Hepatocyte (in vitro differentiated cells): ENCODE measurements around the gene PNMA1. TPM values are rescaled to one million over a fixed set of nuclear protein-coding genes. Genes with fewer than 3 reads are reported as not detected.

ENCODE experiments used
- DNase-seq: peaks from one replicate; pipeline ENCODE4 v3.0.0-alpha.2; 2016; ENCODE audit warnings: low spot score
- H2AFZ ChIP-seq: fragments of 200-600 bp; sonication (generic); 2 replicates; pipeline ENCODE4 v1.6.0; 2016; ENCODE audit warnings: antibody characterized with exemption, mild to moderate bottlenecking
- H3K27ac ChIP-seq: fragments of 200-600 bp; sonication (generic); 2 replicates; pipeline ENCODE4 v1.5.1; 2016; ENCODE audit warnings: mild to moderate bottlenecking
- H3K27me3 ChIP-seq: fragments of 200-600 bp; sonication (generic); 2 replicates; pipeline ENCODE4 v1.6.1; 2016
- H3K36me3 ChIP-seq: fragments of 200-600 bp; sonication (generic); replicated peaks from 2 replicates; pipeline ENCODE4 v1.5.1; 2016; ENCODE audit warnings: low read depth; ENCODE audit not compliant: insufficient read depth
- H3K4me1 ChIP-seq: fragments of 200-600 bp; sonication (generic); 2 replicates; pipeline ENCODE4 v1.5.1; 2016; ENCODE audit warnings: mild to moderate bottlenecking, moderate library complexity; ENCODE audit not compliant: insufficient read depth
- H3K4me2 ChIP-seq: fragments of 200-600 bp; sonication (generic); 2 replicates; pipeline ENCODE4 v1.6.0; 2016
- H3K4me3 ChIP-seq: fragments of 200-600 bp; sonication (generic); 2 replicates; pipeline ENCODE4 v1.5.1; 2016; ENCODE audit warnings: mild to moderate bottlenecking
- H3K79me2 ChIP-seq: fragments of 200-600 bp; sonication (generic); 2 replicates; pipeline ENCODE4 v1.6.0; 2017; ENCODE audit warnings: mild to moderate bottlenecking
- H3K9me2 ChIP-seq: fragments of 200-600 bp; sonication (generic); replicated peaks from 2 replicates; pipeline ENCODE4 v1.6.0; 2017; ENCODE audit warnings: mild to moderate bottlenecking; ENCODE audit not compliant: insufficient read depth
- H3K9me3 ChIP-seq: fragments of 200-600 bp; sonication (generic); 2 replicates; pipeline ENCODE4 v1.5.1; 2016; ENCODE audit warnings: low read depth, mild to moderate bottlenecking
- H4K20me1 ChIP-seq: fragments of 200-600 bp; sonication (generic); 2 replicates; pipeline ENCODE4 v1.6.0; 2016; ENCODE audit warnings: mild to moderate bottlenecking; ENCODE audit not compliant: insufficient read depth, poor library complexity, severe bottlenecking
- CTCF ChIP-seq: fragments of 200-600 bp; sonication (generic); IDR thresholded peaks from 2 replicates; pipeline ENCODE4 v1.5.1; 2016; ENCODE audit warnings: antibody characterized with exemption, mild to moderate bottlenecking; ENCODE audit not compliant: poor library complexity
- EZH2 ChIP-seq: fragments of 200-600 bp; sonication (generic); IDR thresholded peaks from 2 replicates; pipeline ENCODE4 v1.6.1; 2016; ENCODE audit warnings: antibody characterized with exemption, mild to moderate bottlenecking, borderline replicate concordance
- EZH2phosphoT487 ChIP-seq: fragments of 200-600 bp; sonication (generic); IDR thresholded peaks from one replicate; pipeline ENCODE4 v1.6.1; 2018; ENCODE audit warnings: antibody characterized with exemption, mild to moderate bottlenecking, low read depth, moderate library complexity; ENCODE audit not compliant: unreplicated experiment, severe bottlenecking
- WGBS: methylation state at CpG from one replicate; pipeline ENCODE4 v1.1.6; 2016; ENCODE audit warnings: low lambda C conversion rate; ENCODE audit errors: missing lambda C conversion rate; 5-methylcytosine and 5-hydroxymethylcytosine counted together
- polyA plus RNA-seq: library from polyadenylated mRNA; unstranded; fragments of >200 nt; fragmentation: Nextera tagmentation; extraction: Ambion mirVana; gene quantifications from 2 replicates; pipeline ENCODE4 v1.2.1, GENCODE V29; 2016
- total RNA-seq: library from RNA; depleted of rRNA; stranded (reverse); fragments of >200 nt; gene quantifications from 2 replicates; pipeline ENCODE4 v1.2.3, GENCODE V29; 2014

Gene PNMA1
- total and polyA plus RNA-seq, 2 experiments from 2014 or later: 27.3 to 45.7 TPM

- H3K4me3 ChIP-seq: no peak overlapping the region
- H3K9me3 ChIP-seq: no peaks in the 10 kb centered on the region
- WGBS: 93% methylated on average over 21 of the region's 21 CpGs
- H4K20me1 ChIP-seq: peaks cover 60% of the 10 kb centered on the region
- H3K79me2 ChIP-seq: peaks cover 88% of the 10 kb centered on the region
- peaks cover 45% of the 10 kb centered on the region for H3K4me1 ChIP-seq
- TF ChIP-seq CTCF: no peak
- no peak for TF ChIP-seq EZH2
- TF ChIP-seq EZH2phosphoT487: no peak
- no peaks in the 10 kb centered on the region for H3K27me3 ChIP-seq
- H3K27ac ChIP-seq: peak overlapping the region; percentile 94
- H2AFZ ChIP-seq: no peak overlapping the region
- H3K36me3 ChIP-seq: no peaks in the 10 kb centered on the region
- H3K4me2 ChIP-seq: no peak overlapping the region
- no peaks in the 10 kb centered on the region for H3K9me2 ChIP-seq
- peak; percentile 15 for DNase-seq
Observed at GRCh38 chr14:73739174-73739898, 25.2 kb upstream of the PNMA1 start.

DNA sequence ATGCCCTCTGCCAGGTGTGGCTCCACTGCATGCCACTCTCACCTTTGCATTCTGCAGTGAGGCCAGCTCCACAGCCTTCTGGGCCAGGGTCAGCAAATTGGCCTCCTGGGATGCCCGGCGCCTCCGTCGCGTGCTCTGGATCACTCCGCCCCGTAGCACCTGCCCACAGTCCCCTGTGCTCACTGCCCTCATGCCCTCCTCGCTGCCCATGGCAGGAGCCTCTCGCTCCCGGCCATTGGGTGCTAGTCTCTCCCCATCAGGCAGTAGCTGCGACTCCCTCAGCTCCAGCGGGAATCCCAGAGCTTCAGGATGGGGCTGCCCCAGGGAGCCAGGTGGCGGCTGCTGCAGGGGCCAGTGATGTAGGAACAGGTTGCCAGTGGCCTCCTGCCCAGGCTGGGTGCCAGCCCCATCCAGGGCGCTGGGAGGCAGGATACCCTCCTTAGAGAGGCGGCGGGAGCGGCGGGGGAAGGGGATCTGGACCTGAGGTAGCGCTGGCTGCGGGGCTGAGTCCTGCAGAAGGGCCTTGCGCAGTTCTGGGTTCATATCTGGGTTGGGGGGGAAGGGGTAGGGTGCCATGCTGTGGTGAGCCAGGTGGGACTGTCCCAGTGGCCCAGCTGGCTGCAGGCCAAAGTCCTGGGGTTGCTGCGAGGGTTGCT is 24.5 kb upstream of the PNMA1 start:
- H2AFZ ChIP-seq: no peak overlapping the region
- no peak overlapping the region for H3K27ac ChIP-seq
- H3K9me2 ChIP-seq: no peaks in the 10 kb centered on the region
- H3K27me3 ChIP-seq: no peaks in the 10 kb centered on the region
- WGBS: over 99% methylated on average over 21 of the region's 22 CpGs
- H3K4me1 ChIP-seq: peaks cover 38% of the 10 kb centered on the region
- no peak overlapping the region for H3K4me3 ChIP-seq
- peaks cover 85% of the 10 kb centered on the region for H3K79me2 ChIP-seq
- no peak overlapping the region for H3K4me2 ChIP-seq
- no peaks in the 10 kb centered on the region for H3K9me3 ChIP-seq
- TF ChIP-seq CTCF (no peak), EZH2phosphoT487 (no peak), EZH2 (no peak)
- H4K20me1 ChIP-seq: peaks cover 53% of the 10 kb centered on the region
- H3K36me3 ChIP-seq: no peaks in the 10 kb centered on the region
- peak; percentile 8 for DNase-seq

GRCh38 chr14:73736842-73737241 is 22.7 kb upstream of the PNMA1 start:
- no peak for TF ChIP-seq CTCF
- TF ChIP-seq EZH2phosphoT487: no peak
- H3K79me2 ChIP-seq: peaks cover 76% of the 10 kb centered on the region

More at GRCh38 chr14:73736842-73737241, 22.7 kb upstream of the PNMA1 start:
- no peak overlapping the region for H3K27ac ChIP-seq
- peak; percentile 2 for DNase-seq
- H3K4me2 ChIP-seq: no peak overlapping the region
- no peak overlapping the region for H2AFZ ChIP-seq
- H4K20me1 ChIP-seq: peaks cover 39% of the 10 kb centered on the region
- 95% methylated on average over 13 of the region's 13 CpGs for WGBS
- H3K4me3 ChIP-seq: no peak overlapping the region
- H3K9me3 ChIP-seq: no peaks in the 10 kb centered on the region
- no peaks in the 10 kb centered on the region for H3K36me3 ChIP-seq
- H3K9me2 ChIP-seq: no peaks in the 10 kb centered on the region
- H3K27me3 ChIP-seq: no peaks in the 10 kb centered on the region
- H3K4me1 ChIP-seq: peaks cover 20% of the 10 kb centered on the region
